K562 (cell line): ENCODE results near the gene APC. TPM values are rescaled to one million over a fixed set of nuclear protein-coding genes. Genes with fewer than 3 reads are reported as not detected.

ENCODE experiments used
- ATAC-seq: fragments of 200-7000 bp; cut with Tn5 transposase; 3 replicates; pipeline ENCODE4 v1.9.1; 2020; ENCODE audit warnings: moderate library complexity
- BruUV-seq: library from RNA; stranded (reverse); fragments of 400-500 nt; replicated peaks from 2 replicates; lab custom pipeline; 2021; lab: Mats Ljungman, UMichigan
- CTCF ChIA-PET: fragments of 300-600 bp; formaldehyde crosslinking; extraction: SDS; loops from one replicate; lab custom pipeline; 2021; ENCODE audit warnings: low intra/inter-chr PET ratio; lab: Yijun Ruan, JAX
- POLR2A ChIA-PET: fragments of 300-600, 350-650 bp; sonication (Branson Sonifier 250); formaldehyde crosslinking; extraction: SDS; loops from one replicate; lab custom pipeline; 2021; ENCODE audit warnings: antibody characterized with exemption, inconsistent platforms; lab: Yijun Ruan, JAX
- DNase-seq, 4 experiments: peaks; one replicate each; pipeline versions ENCODE4 v3.0.0 to v3.0.0-alpha.2; 2011 to 2018; ENCODE audit warnings: low spot score in 3 of 4, mixed read lengths in 3 of 4; ENCODE audit errors: extremely low read depth in 1 of 4
- FAIRE-seq: peaks from 2 replicates; lab custom pipeline; 2011; peaks lifted over from hg19 to GRCh38; lab: Jason Lieb, UNC
- H2AFZ ChIP-seq: 2 replicates; pipeline ENCODE4 v1.6.0; 2011; ENCODE audit warnings: low read depth, low read length, control low read depth, inconsistent platforms
- H3K27ac ChIP-seq: fragments of 200-600 bp; 3 replicates; pipeline ENCODE4 v1.8.0; 2011; ENCODE audit warnings: low read depth, mild to moderate bottlenecking, control low read depth, inconsistent platforms, low read length, moderate library complexity, mixed read lengths; ENCODE audit errors: extremely low read depth
- H3K27me3 ChIP-seq, 2 experiments: fragments of 300-600 bp in 1 of 2; 2 replicates in 1 of 2; 3 replicates in 1 of 2; pipeline versions ENCODE4 v1.6.0 to v1.8.0; 2011; ENCODE audit warnings: inconsistent platforms in 2 of 2, low read length in 2 of 2, mild to moderate bottlenecking in 1 of 2, mixed read lengths in 1 of 2, moderate library complexity in 1 of 2; ENCODE audit not compliant: control insufficient read depth in 2 of 2, insufficient read depth in 2 of 2
- H3K36me3 ChIP-seq: fragments of 300-600 bp; 3 replicates; pipeline ENCODE4 v1.8.0; 2011; ENCODE audit warnings: mild to moderate bottlenecking, low read length, inconsistent platforms; ENCODE audit not compliant: control insufficient read depth, insufficient read depth
- H3K4me1 ChIP-seq, 2 experiments: fragments of 200-600 bp in 1 of 2; replicated peaks in 1 of 2; 2 replicates in 1 of 2; 3 replicates in 1 of 2; pipeline versions ENCODE4 v1.5.1 to v1.8.0; 2011; ENCODE audit warnings: inconsistent platforms in 2 of 2, low read length in 2 of 2, mild to moderate bottlenecking in 1 of 2, mixed read lengths in 1 of 2, moderate library complexity in 1 of 2; ENCODE audit not compliant: control insufficient read depth in 2 of 2, insufficient read depth in 2 of 2
- H3K4me2 ChIP-seq: 2 replicates; pipeline ENCODE4 v1.6.1; 2011; ENCODE audit warnings: low read length, control low read depth, inconsistent platforms, mixed read lengths; ENCODE audit not compliant: insufficient read depth
- H3K4me3 ChIP-seq: fragments of 200-600 bp; sonication (generic), shearing (Covaris generic); 2 replicates; pipeline ENCODE4 v1.5.1; 2016; ENCODE audit warnings: control low read depth, inconsistent platforms
- H3K79me2 ChIP-seq: fragments of 200-600 bp; 3 replicates; pipeline ENCODE4 v1.8.0; 2011; ENCODE audit warnings: low read length, inconsistent platforms; ENCODE audit not compliant: control insufficient read depth, insufficient read depth
- H3K9ac ChIP-seq, 2 experiments: 2 replicates each; pipeline versions ENCODE4 v1.6.0 to v1.6.1; 2011; ENCODE audit warnings: low read depth in 2 of 2, low read length in 2 of 2, control low read depth in 1 of 2, inconsistent platforms in 1 of 2, mild to moderate bottlenecking in 1 of 2, mixed read lengths in 1 of 2; ENCODE audit not compliant: insufficient read depth in 1 of 2
- H3K9me1 ChIP-seq: one replicate; pipeline ENCODE4 v1.6.0; 2011; ENCODE audit warnings: inconsistent platforms, mild to moderate bottlenecking, low read length, moderate library complexity; ENCODE audit not compliant: control insufficient read depth, insufficient read depth
- H3K9me3 ChIP-seq: replicated peaks from 2 replicates; pipeline ENCODE4 v1.5.1; 2011; ENCODE audit warnings: low read depth, low read length, inconsistent platforms; ENCODE audit not compliant: control insufficient read depth, insufficient read depth
- H4K20me1 ChIP-seq: replicated peaks from 2 replicates; pipeline ENCODE4 v1.6.1; 2011; ENCODE audit warnings: low read length, inconsistent platforms, mixed read lengths; ENCODE audit not compliant: control insufficient read depth, insufficient read depth
- ZNF324 ChIP-seq: fragments of 250-450 bp; sonication (Bioruptor Pico); IDR thresholded peaks from 2 replicates; pipeline ENCODE4 v1.4.0; 2020; ENCODE audit warnings: mild to moderate bottlenecking
- ZNF644 ChIP-seq: fragments of 200-800 bp; sonication (Bioruptor generic); IDR thresholded peaks from 2 replicates; pipeline ENCODE4 v1.6.1; 2016; ENCODE audit warnings: low read depth, missing genetic modification characterization, missing compliant biosample characterization
- WGBS: fragments of 100-300 bp; shearing (Covaris generic); methylation state at CpG from one replicate; pipeline ENCODE4 v1.1.6; 2016; ENCODE audit warnings: low coverage, mixed read lengths; ENCODE audit not compliant: insufficient coverage; ENCODE audit errors: missing lambda C conversion rate; 5-methylcytosine and 5-hydroxymethylcytosine counted together
- in situ Hi-C: fragments of 300-500 bp; cut with MboI; formaldehyde crosslinking; loops from 4 replicates; pipeline ENCODE4 v1.15.0; 2018; ENCODE audit warnings: inconsistent platforms, mixed read lengths
- intact Hi-C: fragments of 100-400 bp; cut with micrococcal nuclease; formaldehyde crosslinking; loops from 2 replicates; pipeline ENCODE4 v1.14.2; 2022
- polyA plus RNA-seq, 8 experiments: library from polyadenylated mRNA; depleted of rRNA in 4 of 8; stranded (reverse) in 5 of 8; unstranded in 3 of 8; fragments of >200 nt; fragmentation: Nextera tagmentation in 2 of 8; fragmentation: Illumina TruSeq in 1 of 8; extraction: Ambion mirVana in 2 of 8; extraction: Trizol in 1 of 8; gene quantifications; 2 replicates each; pipeline versions ENCODE4 v1.2.1 to v1.2.3, GENCODE V29; 2011 to 2014; ENCODE audit warnings: inconsistent platforms in 1 of 8, missing spikeins in 1 of 8
- total RNA-seq, 7 experiments: library from RNA; depleted of rRNA in 6 of 7; stranded (reverse); fragments of >200 nt in 6 of 7; fragmentation: Illumina TruSeq in 2 of 7; extraction: Trizol in 2 of 7; gene quantifications; 2 replicates each; pipeline versions ENCODE4 v1.2.1 to v1.2.3, GENCODE V29; 2011 to 2021; ENCODE audit warnings: low replicate concordance in 1 of 7
- TF ChIP-seq, protein P1 (sequence below), 2 experiments: fragments of 450-650 bp in 1 of 2; sonication (generic) in 1 of 2; formaldehyde crosslinking in 1 of 2; IDR thresholded peaks; 2 replicates each; pipeline versions ENCODE4 v1.7.1 to v1.9.0; 2016 to 2022; ENCODE audit warnings: inconsistent platforms in 1 of 2, mild to moderate bottlenecking in 1 of 2, missing genetic modification reagents in 1 of 2

The APC gene
- total and polyA plus RNA-seq, 9 of the 15 experiments (the other 6 are each of a cell fraction or from before 2014, with no cell fraction given): 5.7 to 29.5 (median 15.4) TPM

DNA sequence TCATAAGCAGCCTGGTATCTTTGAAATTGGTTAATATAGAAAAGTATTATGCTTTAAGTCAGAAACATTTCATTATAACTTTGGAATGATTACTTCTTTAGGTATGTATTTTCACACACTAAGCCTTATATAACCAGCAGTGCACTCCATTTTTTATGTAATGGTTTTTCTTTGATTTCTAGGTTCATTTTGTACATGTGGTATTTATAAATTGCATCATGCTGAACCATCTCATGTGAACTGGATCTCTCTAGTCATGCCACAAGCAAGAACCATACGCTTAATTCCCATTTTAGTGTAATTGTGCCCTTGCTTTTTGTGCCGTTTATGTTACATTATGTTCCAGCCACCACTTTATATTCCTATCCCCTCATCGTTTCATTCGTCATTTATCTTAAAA, 84.8 kb downstream of the APC start:
- no peak overlapping the region for H3K4me2 ChIP-seq
- no peaks in the 10 kb centered on the region for H3K4me1 ChIP-seq
- peaks cover 54% of the 10 kb centered on the region for H3K36me3 ChIP-seq
- no peak for ATAC-seq
- no peaks in the 10 kb centered on the region for H3K9me1 ChIP-seq
- no peaks in the 10 kb centered on the region for H3K27me3 ChIP-seq
- ChIA-PET CTCF (no interaction called here), POLR2A (no interaction called here)
- H3K9me3 ChIP-seq: no peaks in the 10 kb centered on the region
- no peak for FAIRE-seq
- DNase-seq: no peak
- H3K27ac ChIP-seq: no peak overlapping the region
- in situ Hi-C loops (no loop called here), intact Hi-C loops (no loop called here)
- WGBS: 85% methylated on average over 4 of the region's 4 CpGs
- H3K4me3 ChIP-seq: no peak overlapping the region
- TF ChIP-seq ZNF324 (CRISPR knock-in tag) (no peak), ZNF644 (no peak)
- TF ChIP-seq, protein P1, sequence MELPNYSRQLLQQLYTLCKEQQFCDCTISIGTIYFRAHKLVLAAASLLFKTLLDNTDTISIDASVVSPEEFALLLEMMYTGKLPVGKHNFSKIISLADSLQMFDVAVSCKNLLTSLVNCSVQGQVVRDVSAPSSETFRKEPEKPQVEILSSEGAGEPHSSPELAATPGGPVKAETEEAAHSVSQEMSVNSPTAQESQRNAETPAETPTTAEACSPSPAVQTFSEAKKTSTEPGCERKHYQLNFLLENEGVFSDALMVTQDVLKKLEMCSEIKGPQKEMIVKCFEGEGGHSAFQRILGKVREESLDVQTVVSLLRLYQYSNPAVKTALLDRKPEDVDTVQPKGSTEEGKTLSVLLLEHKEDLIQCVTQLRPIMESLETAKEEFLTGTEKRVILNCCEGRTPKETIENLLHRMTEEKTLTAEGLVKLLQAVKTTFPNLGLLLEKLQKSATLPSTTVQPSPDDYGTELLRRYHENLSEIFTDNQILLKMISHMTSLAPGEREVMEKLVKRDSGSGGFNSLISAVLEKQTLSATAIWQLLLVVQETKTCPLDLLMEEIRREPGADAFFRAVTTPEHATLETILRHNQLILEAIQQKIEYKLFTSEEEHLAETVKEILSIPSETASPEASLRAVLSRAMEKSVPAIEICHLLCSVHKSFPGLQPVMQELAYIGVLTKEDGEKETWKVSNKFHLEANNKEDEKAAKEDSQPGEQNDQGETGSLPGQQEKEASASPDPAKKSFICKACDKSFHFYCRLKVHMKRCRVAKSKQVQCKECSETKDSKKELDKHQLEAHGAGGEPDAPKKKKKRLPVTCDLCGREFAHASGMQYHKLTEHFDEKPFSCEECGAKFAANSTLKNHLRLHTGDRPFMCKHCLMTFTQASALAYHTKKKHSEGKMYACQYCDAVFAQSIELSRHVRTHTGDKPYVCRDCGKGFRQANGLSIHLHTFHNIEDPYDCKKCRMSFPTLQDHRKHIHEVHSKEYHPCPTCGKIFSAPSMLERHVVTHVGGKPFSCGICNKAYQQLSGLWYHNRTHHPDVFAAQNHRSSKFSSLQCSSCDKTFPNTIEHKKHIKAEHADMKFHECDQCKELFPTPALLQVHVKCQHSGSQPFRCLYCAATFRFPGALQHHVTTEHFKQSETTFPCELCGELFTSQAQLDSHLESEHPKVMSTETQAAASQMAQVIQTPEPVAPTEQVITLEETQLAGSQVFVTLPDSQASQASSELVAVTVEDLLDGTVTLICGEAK (IDR thresholded peaks at IDR 0.05): no peak
- TF ChIP-seq, protein P1 (CRISPR knock-in tag; IDR thresholded peaks at IDR 0.05): no peak
- H4K20me1 ChIP-seq: no peaks in the 10 kb centered on the region
- no peak overlapping the region for H2AFZ ChIP-seq
- no peaks in the 10 kb centered on the region for H3K79me2 ChIP-seq
- no TSS peak for BruUV-seq
- no peak overlapping the region for H3K9ac ChIP-seq
